Measurements from ENCODE around the gene KRTAP9-2. TPM values are rescaled to one million over a fixed set of nuclear protein-coding genes. Genes with fewer than 3 reads are reported as not detected.
"Not testable (repeated sequence)": the region's sequence is repeated elsewhere in the genome, so short reads cannot be mapped to it uniquely, and the experiment has no call there.

Gene KRTAP9-2
- polyA plus RNA-seq, 1 of the 3 experiments (the other 2 are of a cell fraction) = not detected

DNA sequence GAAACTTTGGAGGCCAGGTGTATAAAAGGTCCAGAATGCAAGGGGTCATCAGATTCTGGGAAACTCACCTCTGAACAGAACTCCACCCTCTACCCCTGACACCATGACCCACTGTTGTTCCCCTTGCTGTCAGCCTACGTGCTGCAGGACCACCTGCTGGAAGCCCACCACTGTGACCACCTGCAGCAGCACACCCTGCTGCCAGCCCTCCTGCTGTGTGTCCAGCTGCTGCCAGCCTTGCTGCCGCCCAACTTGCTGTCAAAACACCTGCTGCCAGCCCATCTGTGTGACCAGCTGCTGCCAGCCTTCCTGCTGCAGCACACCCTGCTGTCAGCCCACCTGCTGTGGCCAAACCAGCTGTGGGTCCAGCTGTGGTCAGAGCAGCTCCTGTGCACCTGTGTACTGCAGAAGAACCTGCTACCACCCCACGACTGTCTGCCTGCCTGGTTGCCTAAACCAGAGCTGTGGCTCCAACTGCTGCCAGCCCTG lies 11.5 kb downstream of the KRTAP9-2 start, which contains the start of gene KRTAP9-8:
KRTAP9-8 (plus strand) TSS at position 51 of the 489 bp plus-strand sequence; CDS start at position 104, 53 bp downstream.
- CTCF ChIA-PET; H3K9me2 ChIP-seq; H3F3A ChIP-seq (replicated peaks; ENCODE audit: insufficient read depth); H3K79me2 ChIP-seq (ENCODE audit: insufficient read depth); DNase-seq; H3K4me3 ChIP-seq (ENCODE audit: low read depth in 2 of 2, low read length in 1 of 2); H3K4me1 ChIP-seq (ENCODE audit: control insufficient read depth in 1 of 2, insufficient read depth in 2 of 2, low read depth in 1 of 2, low read length in 1 of 2); H3K9me3 ChIP-seq; H3K9ac ChIP-seq; H4K20me1 ChIP-seq (ENCODE audit: insufficient read depth); H3K27ac ChIP-seq (ENCODE audit: low read depth in 2 of 2, low read length in 1 of 2); H3K4me2 ChIP-seq; H2AFZ ChIP-seq (ENCODE audit: low read depth); H3K36me3 ChIP-seq (replicated peaks in 1 of 2; ENCODE audit: control insufficient read depth in 1 of 2, insufficient read depth in 2 of 2, low read length in 1 of 2); POLR2A ChIA-PET: not testable (repeated sequence)
- 6% methylated on average over 2 of the region's 3 CpGs for WGBS (ENCODE audit: low lambda C conversion rate)
- H3K27me3 ChIP-seq (ENCODE audit: insufficient read depth) = peaks cover 12% of the 10 kb centered on the region; the same call in 1 of the 2 replicates

DNA sequence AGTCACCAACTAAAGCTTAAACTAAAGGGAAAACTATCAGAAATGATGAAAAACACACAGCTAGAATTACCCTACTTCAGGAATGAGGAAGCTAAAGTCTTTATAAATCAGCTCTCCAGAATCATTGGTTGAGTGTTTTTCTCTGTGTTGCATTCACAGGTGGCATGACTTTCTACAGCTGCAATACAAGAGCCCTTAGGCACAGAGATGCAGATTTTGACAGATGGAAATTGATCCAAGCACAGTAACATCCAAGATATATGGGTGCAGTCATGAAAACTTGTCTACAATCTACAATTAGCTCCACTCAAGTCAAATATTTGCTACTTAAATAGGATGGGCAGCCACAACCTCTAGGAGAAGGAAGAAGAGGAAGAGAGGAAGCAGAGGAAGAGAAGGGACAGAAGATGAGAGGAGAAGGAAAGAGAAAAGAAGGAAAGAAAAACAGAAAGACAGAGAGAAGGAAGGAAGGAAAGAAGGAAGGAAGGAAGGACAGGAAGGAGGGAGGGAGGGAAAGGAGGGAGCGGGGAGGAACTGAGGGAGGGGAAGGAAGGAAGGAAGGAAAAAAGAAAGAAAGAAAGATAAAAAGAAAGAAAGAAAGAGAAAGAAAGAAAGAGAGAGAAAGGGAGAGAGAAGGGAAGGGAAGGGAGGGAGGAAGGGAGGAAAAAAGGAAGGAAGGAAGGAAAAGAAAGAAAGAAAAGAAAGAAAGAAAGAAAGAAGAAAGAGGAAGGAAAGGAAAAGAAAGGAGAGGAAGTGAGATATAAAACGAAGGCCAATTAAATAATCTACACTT lies 20.7 kb downstream of the KRTAP9-2 start:
- POLR2A ChIA-PET, H3K9ac ChIP-seq: not testable (repeated sequence)
- 7% methylated on average over 2 of the region's 2 CpGs for WGBS (ENCODE audit: low lambda C conversion rate)

DNA sequence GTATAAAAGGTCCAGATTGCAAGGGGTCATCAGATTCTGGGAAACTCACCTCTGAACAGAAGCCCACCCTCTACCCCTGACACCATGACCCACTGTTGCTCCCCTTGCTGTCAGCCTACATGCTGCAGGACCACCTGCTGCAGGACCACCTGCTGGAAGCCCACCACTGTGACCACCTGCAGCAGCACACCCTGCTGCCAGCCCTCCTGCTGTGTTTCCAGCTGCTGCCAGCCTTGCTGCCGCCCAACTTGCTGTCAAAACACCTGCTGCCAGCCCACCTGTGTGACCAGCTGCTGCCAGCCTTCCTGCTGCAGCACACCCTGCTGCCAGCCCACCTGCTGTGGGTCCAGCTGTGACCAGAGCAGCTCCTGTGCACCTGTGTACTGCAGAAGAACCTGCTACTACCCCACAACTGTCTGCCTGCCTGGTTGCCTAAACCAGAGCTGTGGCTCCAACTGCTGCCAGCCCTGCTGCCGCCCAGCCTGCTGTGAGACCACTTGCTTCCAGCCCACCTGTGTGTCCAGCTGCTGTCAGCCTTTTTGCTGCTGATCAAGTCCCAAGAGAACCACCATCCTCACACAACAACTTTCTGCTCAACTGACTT lies 23.3 kb downstream of the KRTAP9-2 start, which contains the start of gene KRTAP9-4:
KRTAP9-4 (plus strand) TSS at position 51 of the 604 bp plus-strand sequence; CDS start at position 85, 34 bp downstream.
- H3F3A ChIP-seq (replicated peaks; ENCODE audit: insufficient read depth); H2AFZ ChIP-seq (ENCODE audit: low read depth); H3K9me2 ChIP-seq; POLR2A ChIA-PET; H3K27ac ChIP-seq (ENCODE audit: low read depth in 2 of 2, low read length in 1 of 2); H4K20me1 ChIP-seq (ENCODE audit: insufficient read depth); H3K9me3 ChIP-seq; H3K9ac ChIP-seq; H3K4me3 ChIP-seq (ENCODE audit: low read depth in 2 of 2, low read length in 1 of 2); DNase-seq; H3K4me2 ChIP-seq; H3K4me1 ChIP-seq (ENCODE audit: control insufficient read depth in 1 of 2, insufficient read depth in 2 of 2, low read depth in 1 of 2, low read length in 1 of 2); CTCF ChIA-PET; H3K79me2 ChIP-seq (ENCODE audit: insufficient read depth); H3K36me3 ChIP-seq (replicated peaks in 1 of 2; ENCODE audit: control insufficient read depth in 1 of 2, insufficient read depth in 2 of 2, low read length in 1 of 2): not testable (repeated sequence)
- WGBS (ENCODE audit: low lambda C conversion rate) = no CpG with 5 or more reads among the region's 2 CpGs
- peaks cover 30% of the 10 kb centered on the region for H3K27me3 ChIP-seq (ENCODE audit: insufficient read depth)

More for the DNA sequence above, 20.7 kb downstream of the KRTAP9-2 start:
- H3K9me3 ChIP-seq; H4K20me1 ChIP-seq (ENCODE audit: insufficient read depth); H3K36me3 ChIP-seq (replicated peaks in 1 of 2; ENCODE audit: control insufficient read depth in 1 of 2, insufficient read depth in 2 of 2, low read length in 1 of 2); H3K9me2 ChIP-seq; CTCF ChIA-PET; H3K4me2 ChIP-seq; H2AFZ ChIP-seq (ENCODE audit: low read depth); DNase-seq; H3K27ac ChIP-seq (ENCODE audit: low read depth in 2 of 2, low read length in 1 of 2); H3F3A ChIP-seq (replicated peaks; ENCODE audit: insufficient read depth); H3K4me1 ChIP-seq (ENCODE audit: control insufficient read depth in 1 of 2, insufficient read depth in 2 of 2, low read depth in 1 of 2, low read length in 1 of 2); H3K79me2 ChIP-seq (ENCODE audit: insufficient read depth); H3K4me3 ChIP-seq (ENCODE audit: low read depth in 2 of 2, low read length in 1 of 2): not testable (repeated sequence)
- peaks cover 14% of the 10 kb centered on the region for H3K27me3 ChIP-seq (ENCODE audit: insufficient read depth)

DNA sequence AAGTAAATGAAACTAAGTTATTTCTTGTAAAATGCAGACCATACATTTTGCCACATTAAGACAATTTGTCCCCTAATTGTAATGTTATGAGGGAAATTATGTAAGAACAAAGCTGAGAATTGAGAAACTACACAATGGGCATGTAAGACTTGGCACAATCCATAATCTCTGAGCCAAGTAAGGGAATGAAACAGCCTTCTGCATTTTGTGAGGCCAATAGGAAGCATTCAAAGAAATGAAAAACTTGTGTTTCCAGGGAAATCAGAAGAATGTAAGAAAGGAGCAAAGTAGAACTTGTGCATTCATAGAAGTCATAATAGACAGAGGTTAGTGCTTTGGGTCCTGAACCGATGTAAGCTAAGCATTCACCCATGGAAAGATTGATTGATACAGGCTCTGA lies 24.8 kb downstream of the KRTAP9-2 start:
- Histone ChIP-seq H3K4me3 (ENCODE audit: low read depth in 2 of 2, low read length in 1 of 2) (no peak overlapping the region), H3K9ac (no peak overlapping the region), H3K9me3 (no peaks in the 10 kb centered on the region), H3K36me3 (replicated peaks in 1 of 2; ENCODE audit: control insufficient read depth in 1 of 2, insufficient read depth in 2 of 2, low read length in 1 of 2) (no peaks in the 10 kb centered on the region), H3K27me3 (ENCODE audit: insufficient read depth) (peaks cover 36% of the 10 kb centered on the region), H2AFZ (ENCODE audit: low read depth) (no peak overlapping the region), H3K27ac (ENCODE audit: low read depth in 2 of 2, low read length in 1 of 2) (no peak overlapping the region), H3K79me2 (ENCODE audit: insufficient read depth) (no peaks in the 10 kb centered on the region), H3K4me2 (no peak overlapping the region), H3F3A (replicated peaks; ENCODE audit: insufficient read depth) (peaks cover 2% of the 10 kb centered on the region), H4K20me1 (ENCODE audit: insufficient read depth) (no peaks in the 10 kb centered on the region), H3K4me1 (ENCODE audit: control insufficient read depth in 1 of 2, insufficient read depth in 2 of 2, low read depth in 1 of 2, low read length in 1 of 2) (no peaks in the 10 kb centered on the region), H3K9me2 (no peaks in the 10 kb centered on the region)
- ChIA-PET POLR2A (no interaction called here), CTCF (no interaction called here)
- no peak for DNase-seq
- 18% methylated on average over 1 of the region's 1 CpG for WGBS (ENCODE audit: low lambda C conversion rate)
- TF ChIP-seq FOXM1 (IDR thresholded peaks at IDR 0.05; ENCODE audit: low read depth) (no peak), RFX5 (IDR thresholded peaks at IDR 0.05; ENCODE audit: low read length) (no peak), CHD2 (IDR thresholded peaks at IDR 0.05; ENCODE audit: low read length, partially characterized antibody) (no peak), MXI1 (IDR thresholded peaks at IDR 0.05; ENCODE audit: low read depth, low read length) (no peak), RAD21 (IDR thresholded peaks at IDR 0.05; ENCODE audit: low read length) (no peak), GATA2 (CRISPR knock-in tag; IDR thresholded peaks at IDR 0.05) (no peak), TEAD4 (IDR thresholded peaks at IDR 0.05; ENCODE audit: borderline replicate concordance, insufficient read depth) (no peak)
- TF ChIP-seq, protein P1, sequence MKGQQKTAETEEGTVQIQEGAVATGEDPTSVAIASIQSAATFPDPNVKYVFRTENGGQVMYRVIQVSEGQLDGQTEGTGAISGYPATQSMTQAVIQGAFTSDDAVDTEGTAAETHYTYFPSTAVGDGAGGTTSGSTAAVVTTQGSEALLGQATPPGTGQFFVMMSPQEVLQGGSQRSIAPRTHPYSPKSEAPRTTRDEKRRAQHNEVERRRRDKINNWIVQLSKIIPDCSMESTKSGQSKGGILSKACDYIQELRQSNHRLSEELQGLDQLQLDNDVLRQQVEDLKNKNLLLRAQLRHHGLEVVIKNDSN (IDR thresholded peaks at IDR 0.05; ENCODE audit: borderline replicate concordance, low read depth) = no peak
- TF ChIP-seq, protein P2, sequence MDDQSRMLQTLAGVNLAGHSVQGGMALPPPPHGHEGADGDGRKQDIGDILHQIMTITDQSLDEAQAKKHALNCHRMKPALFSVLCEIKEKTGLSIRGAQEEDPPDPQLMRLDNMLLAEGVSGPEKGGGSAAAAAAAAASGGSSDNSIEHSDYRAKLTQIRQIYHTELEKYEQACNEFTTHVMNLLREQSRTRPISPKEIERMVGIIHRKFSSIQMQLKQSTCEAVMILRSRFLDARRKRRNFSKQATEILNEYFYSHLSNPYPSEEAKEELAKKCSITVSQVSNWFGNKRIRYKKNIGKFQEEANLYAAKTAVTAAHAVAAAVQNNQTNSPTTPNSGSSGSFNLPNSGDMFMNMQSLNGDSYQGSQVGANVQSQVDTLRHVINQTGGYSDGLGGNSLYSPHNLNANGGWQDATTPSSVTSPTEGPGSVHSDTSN (IDR thresholded peaks at IDR 0.05) = no peak
- TF ChIP-seq, protein P3, sequence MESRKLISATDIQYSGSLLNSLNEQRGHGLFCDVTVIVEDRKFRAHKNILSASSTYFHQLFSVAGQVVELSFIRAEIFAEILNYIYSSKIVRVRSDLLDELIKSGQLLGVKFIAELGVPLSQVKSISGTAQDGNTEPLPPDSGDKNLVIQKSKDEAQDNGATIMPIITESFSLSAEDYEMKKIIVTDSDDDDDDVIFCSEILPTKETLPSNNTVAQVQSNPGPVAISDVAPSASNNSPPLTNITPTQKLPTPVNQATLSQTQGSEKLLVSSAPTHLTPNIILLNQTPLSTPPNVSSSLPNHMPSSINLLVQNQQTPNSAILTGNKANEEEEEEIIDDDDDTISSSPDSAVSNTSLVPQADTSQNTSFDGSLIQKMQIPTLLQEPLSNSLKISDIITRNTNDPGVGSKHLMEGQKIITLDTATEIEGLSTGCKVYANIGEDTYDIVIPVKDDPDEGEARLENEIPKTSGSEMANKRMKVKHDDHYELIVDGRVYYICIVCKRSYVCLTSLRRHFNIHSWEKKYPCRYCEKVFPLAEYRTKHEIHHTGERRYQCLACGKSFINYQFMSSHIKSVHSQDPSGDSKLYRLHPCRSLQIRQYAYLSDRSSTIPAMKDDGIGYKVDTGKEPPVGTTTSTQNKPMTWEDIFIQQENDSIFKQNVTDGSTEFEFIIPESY (IDR thresholded peaks at IDR 0.05; ENCODE audit: borderline replicate concordance, low read depth) = no peak

Data from SK-N-SH (cell line).